GM21786 (cell line): Measurements from ENCODE around the gene FTL.
A peak's percentile ranks its signal among the peaks of the same experiment; 100 is the strongest.

Experiments
- ATAC-seq: cut with Tn5 transposase; IDR thresholded peaks from one replicate; pipeline ENCODE4 v1.9.1; 2021; ENCODE audit not compliant: unreplicated experiment

FTL gene

GRCh38 chr19:48990400-48990799, 25.3 kb downstream of the FTL start:
- ATAC-seq, result no peak

- ATAC-seq, result no peak
Measured at GRCh38 chr19:48991011-48991609, 26.0 kb downstream of the FTL start.

GRCh38 chr19:48991873-48992580, 26.9 kb downstream of the FTL start:
- ATAC-seq, result no peak

- no peak for ATAC-seq
Measured at GRCh38 chr19:48992581-48993174, 27.6 kb downstream of the FTL start.

GRCh38 chr19:48993175-48994034, 28.3 kb downstream of the FTL start, which contains the start of the genes GYS1 and RUVBL2:
Gene GYS1 (minus strand): TSS chr19:48993309. CDS start chr19:48993112, 197 bp downstream.
Gene RUVBL2 (plus strand): TSS chr19:48993887. CDS start chr19:48993912, 25 bp downstream.
- peak; percentile 86 for ATAC-seq

GRCh38 chr19:48994035-48994386, 28.9 kb downstream of the FTL start:
- ATAC-seq, result no peak

- no peak for ATAC-seq
Measured at GRCh38 chr19:48997972-48998371, 32.9 kb downstream of the FTL start.

GRCh38 chr19:48999481-49000325, 34.6 kb downstream of the FTL start:
- ATAC-seq, result no peak

- ATAC-seq, result no peak
Measured at GRCh38 chr19:49004133-49004532, 39.0 kb downstream of the FTL start.

GRCh38 chr19:49004964-49005614, 40.0 kb downstream of the FTL start:
- ATAC-seq, result no peak

- ATAC-seq, result no peak
Measured at GRCh38 chr19:49006905-49007304, 41.8 kb downstream of the FTL start.

- no peak for ATAC-seq
Measured at GRCh38 chr19:49009828-49010227, 44.7 kb downstream of the FTL start.

GRCh38 chr19:49010453-49010852, 45.3 kb downstream of the FTL start:
- ATAC-seq, result no peak

GRCh38 chr19:49011194-49011593, 46.1 kb downstream of the FTL start:
- no peak for ATAC-seq

GRCh38 chr19:49014123-49014869, 49.2 kb downstream of the FTL start:
- no peak for ATAC-seq

- ATAC-seq, result no peak
Measured at GRCh38 chr19:49014870-49015255, 49.8 kb downstream of the FTL start.

- no peak for ATAC-seq
Measured at GRCh38 chr19:49016067-49016839, 51.1 kb downstream of the FTL start.
